LNCaP clone FGC (cell line): ENCODE data around the gene LBR.

ENCODE experiments used
- DNase-seq: peaks from one replicate; pipeline ENCODE4 v3.0.0-alpha.2; 2011; ENCODE audit warnings: low read depth
- H3K4me3 ChIP-seq: 2 replicates; pipeline ENCODE4 v1.5.1; 2011; ENCODE audit warnings: mild to moderate bottlenecking, low read depth, low read length, control low read depth
- CTCF ChIP-seq: IDR thresholded peaks from 2 replicates; pipeline ENCODE4 v1.5.1; 2012; ENCODE audit warnings: mild to moderate bottlenecking; ENCODE audit not compliant: control insufficient read depth, insufficient read depth; ENCODE audit errors: extremely low read depth

Gene LBR

GRCh38 chr1:225415307-225415706 is 12.5 kb downstream of the LBR start:
- no peak overlapping the region for H3K4me3 ChIP-seq
- no peak for TF ChIP-seq CTCF
- no peak for DNase-seq

- no peak for TF ChIP-seq CTCF
- no peak overlapping the region for H3K4me3 ChIP-seq
- DNase-seq, result no peak
Observed at GRCh38 chr1:225413708-225414375, 14.0 kb downstream of the LBR start.

GRCh38 chr1:225412803-225413351 is 15.0 kb downstream of the LBR start:
- H3K4me3 ChIP-seq, result 0 out of 2 replicates have a peak overlapping the region, but pooled peaks have one; percentile 7
- peak; percentile 69 for DNase-seq
- no peak for TF ChIP-seq CTCF

- no peak overlapping the region for H3K4me3 ChIP-seq
- no peak for TF ChIP-seq CTCF
- DNase-seq, result no peak
Observed at GRCh38 chr1:225412321-225412720, 15.5 kb downstream of the LBR start.

GRCh38 chr1:225410036-225410435 is 17.8 kb downstream of the LBR start:
- no peak for DNase-seq
- TF ChIP-seq CTCF, result no peak
- no peak overlapping the region for H3K4me3 ChIP-seq

- no peak overlapping the region for H3K4me3 ChIP-seq
- DNase-seq, result no peak
- TF ChIP-seq CTCF, result no peak
Observed at GRCh38 chr1:225409051-225409450, 18.8 kb downstream of the LBR start.

GRCh38 chr1:225408249-225408648 is 19.6 kb downstream of the LBR start:
- DNase-seq, result no peak
- H3K4me3 ChIP-seq, result no peak overlapping the region
- TF ChIP-seq CTCF, result no peak
